Small intestine (tissue), 7 donors: ENCODE results near the gene PEX14. TPM values are rescaled to one million over a fixed set of nuclear protein-coding genes. Genes with fewer than 3 reads are reported as not detected.

Experiments used
- DNase-seq, 2 donors: peaks; one replicate each; pipeline versions ENCODE4 v3.0.0 to v3.0.0-alpha.2; 2013
- FAIRE-seq: peaks from 2 replicates; lab custom pipeline; 2012; peaks lifted over from hg19 to GRCh38; lab: Jason Lieb, UNC
- H3K27ac ChIP-seq, 3 donors: one replicate each; pipeline ENCODE4 v1.5.1; 2013; ENCODE audit warnings: low read length in 2 of 3, mild to moderate bottlenecking in 2 of 3, control low read depth in 1 of 3, inconsistent platforms in 1 of 3, low read depth in 1 of 3, moderate library complexity in 1 of 3
- H3K27me3 ChIP-seq, 3 donors: one replicate each; pipeline ENCODE4 v1.6.1; 2013; ENCODE audit warnings: low read length in 3 of 3, inconsistent platforms in 1 of 3; ENCODE audit not compliant: control insufficient read depth in 3 of 3, insufficient read depth in 3 of 3
- H3K36me3 ChIP-seq, 3 donors: one replicate each; pipeline ENCODE4 v1.6.1; 2013; ENCODE audit warnings: low read length in 3 of 3, inconsistent platforms in 1 of 3, low read depth in 1 of 3, mild to moderate bottlenecking in 1 of 3, moderate library complexity in 1 of 3; ENCODE audit not compliant: control insufficient read depth in 3 of 3, insufficient read depth in 2 of 3
- H3K4me1 ChIP-seq, 3 donors: one replicate each; pipeline ENCODE4 v1.6.1; 2013; ENCODE audit warnings: low read length in 2 of 3, inconsistent platforms in 1 of 3, low read depth in 1 of 3, mild to moderate bottlenecking in 1 of 3, moderate library complexity in 1 of 3; ENCODE audit not compliant: control insufficient read depth in 3 of 3, insufficient read depth in 2 of 3
- H3K4me3 ChIP-seq, 3 donors: one replicate each; pipeline ENCODE4 v1.5.1; 2013; ENCODE audit warnings: low read length in 3 of 3, control low read depth in 1 of 3, inconsistent platforms in 1 of 3, low read depth in 1 of 3, mild to moderate bottlenecking in 1 of 3, moderate library complexity in 1 of 3
- H3K9me3 ChIP-seq, 2 donors: one replicate each; pipeline ENCODE4 v1.6.1; 2013; ENCODE audit warnings: low read depth in 1 of 2, low read length in 1 of 2; ENCODE audit not compliant: control insufficient read depth in 2 of 2, insufficient read depth in 1 of 2
- WGBS, 3 donors: extraction: QIAGEN DNeasy Blood & Tissue Kit; methylation state at CpG; one replicate each; pipeline ENCODE4 v1.1.7; 2013; 5-methylcytosine and 5-hydroxymethylcytosine counted together
- polyA plus RNA-seq, 4 donors: library from polyadenylated mRNA; stranded (reverse) in 3 of 4; unstranded in 1 of 4; fragments of 200-250 nt in 3 of 4; fragments of 120-200 nt in 1 of 4; gene quantifications; one replicate each; pipeline versions ENCODE4 v1.2.1 to v1.2.3, GENCODE V29; 2013
- donor health status: healthy with polysubstance abuse.
- donor health status: control.
- donor health status: control.
- donor health status: Bipolar disorder and iron deficiency.
- donor health status: healthy.

PEX14 gene
- polyA plus RNA-seq, 4 donors = 15.9 to 26.9 (median 24.7) TPM

DNA sequence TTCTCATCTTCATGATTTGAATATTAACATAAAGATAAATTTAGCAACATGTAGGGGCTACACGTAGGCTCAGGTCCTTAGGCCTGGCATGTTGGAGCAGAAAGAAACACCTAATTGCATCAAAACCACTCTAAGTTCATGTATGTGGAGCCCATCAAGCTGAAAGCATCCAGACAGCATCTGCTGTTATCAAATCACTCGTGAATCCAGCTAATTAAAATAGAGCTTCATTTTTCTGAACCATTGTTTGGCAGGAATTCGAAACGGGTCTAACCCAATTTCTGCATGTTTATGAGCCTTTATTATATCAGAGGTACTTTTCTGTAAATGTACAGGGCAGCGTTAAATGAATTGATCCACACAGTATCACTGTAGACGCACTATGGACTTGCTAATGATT, 45.7 kb downstream of the PEX14 start:
- DNase-seq (no peak), FAIRE-seq (no peak)
- H3K4me1 ChIP-seq = peaks cover 0 to 7% (median 0%) of the 10 kb centered on the region in 3 donors
- 92 to 95% (median 94%) methylated on average over 6 of the region's 6 CpGs for WGBS, 3 donors
- H3K36me3 ChIP-seq = peaks cover 0 to 19% (median 0%) of the 10 kb centered on the region in 3 donors
- H3K4me3 ChIP-seq = no peak overlapping the region
- H3K27me3 ChIP-seq = no peaks in the 10 kb centered on the region
- no peaks in the 10 kb centered on the region for H3K9me3 ChIP-seq
- H3K27ac ChIP-seq = no peak overlapping the region

- no peak overlapping the region for H3K27ac ChIP-seq
These were observed 46.2 kb downstream of the PEX14 start for GRCh38 chr1:10520952-10521351.

GRCh38 chr1:10521537-10522157, 46.9 kb downstream of the PEX14 start:
- H3K27ac ChIP-seq = no peak overlapping the region
- H3K27me3 ChIP-seq = no peaks in the 10 kb centered on the region
- WGBS, 3 donors = 87 to 93% (median 91%) methylated on average over 8 of the region's 8 CpGs
- H3K9me3 ChIP-seq = no peaks in the 10 kb centered on the region
- H3K36me3 ChIP-seq = peaks cover 0 to 20% (median 0%) of the 10 kb centered on the region in 3 donors
- no peak overlapping the region for H3K4me3 ChIP-seq
- FAIRE-seq (no peak), DNase-seq (no peak)
- peaks cover 0 to 4% (median 0%) of the 10 kb centered on the region in 3 donors for H3K4me1 ChIP-seq

More at GRCh38 chr1:10520952-10521351, 46.2 kb downstream of the PEX14 start:
- Histone ChIP-seq H3K4me1 (peaks cover 0 to 7% (median 0%) of the 10 kb centered on the region in 3 donors), H3K36me3 (peaks cover 0 to 20% (median 0%) of the 10 kb centered on the region in 3 donors), H3K4me3 (no peak overlapping the region), H3K27me3 (no peaks in the 10 kb centered on the region), H3K9me3 (no peaks in the 10 kb centered on the region)
- FAIRE-seq (no peak), DNase-seq (no peak)
- WGBS, 3 donors = 92 to 100% (median 94%) methylated on average over 1 of the region's 1 CpG

- Histone ChIP-seq H3K36me3 (peaks cover 0 to 15% (median 0%) of the 10 kb centered on the region in 3 donors), H3K4me1 (peaks cover 0 to 3% (median 0%) of the 10 kb centered on the region in 3 donors), H3K27ac (no peak overlapping the region), H3K4me3 (no peak overlapping the region), H3K9me3 (no peaks in the 10 kb centered on the region), H3K27me3 (no peaks in the 10 kb centered on the region)
- no peak for FAIRE-seq
- DNase-seq = no peak
- 61 to 81% (median 79%) methylated on average over 3 of the region's 3 CpGs for WGBS, 3 donors
These were observed 47.6 kb downstream of the PEX14 start for GRCh38 chr1:10522322-10522860.

- Histone ChIP-seq H3K4me1 (peaks cover 0 to 8% (median 0%) of the 10 kb centered on the region in 3 donors), H3K4me3 (no peak overlapping the region), H3K9me3 (no peaks in the 10 kb centered on the region), H3K27ac (no peak overlapping the region), H3K36me3 (peaks cover 0 to 13% (median 0%) of the 10 kb centered on the region in 3 donors), H3K27me3 (no peaks in the 10 kb centered on the region)
- FAIRE-seq (no peak), DNase-seq (no peak)
- WGBS, 3 donors = 80 to 84% (median 82%) methylated on average over 5 of the region's 5 CpGs
These were observed 50.5 kb downstream of the PEX14 start for GRCh38 chr1:10525208-10525607.

GRCh38 chr1:10528066-10529014, 53.6 kb downstream of the PEX14 start:
- peak in 1 of 2 donors; percentile 38 for DNase-seq
- Histone ChIP-seq H3K36me3 (peaks cover 0 to 12% (median 0%) of the 10 kb centered on the region in 3 donors), H3K4me3 (no peak overlapping the region), H3K4me1 (peaks cover 0 to 14% (median 0%) of the 10 kb centered on the region in 3 donors), H3K27me3 (no peaks in the 10 kb centered on the region), H3K9me3 (no peaks in the 10 kb centered on the region), H3K27ac (no peak overlapping the region)
- 69 to 79% (median 74%) methylated on average over 13 of the region's 13 CpGs for WGBS, 3 donors
- no peak for FAIRE-seq

- Histone ChIP-seq H3K27ac (no peak overlapping the region), H3K36me3 (peaks cover 0 to 12% (median 0%) of the 10 kb centered on the region in 3 donors), H3K4me3 (no peak overlapping the region), H3K4me1 (peaks cover 0 to 14% (median 0%) of the 10 kb centered on the region in 3 donors), H3K9me3 (no peaks in the 10 kb centered on the region), H3K27me3 (no peaks in the 10 kb centered on the region)
- WGBS, 3 donors = 84 to 87% (median 86%) methylated on average over 12 of the region's 12 CpGs
- FAIRE-seq = no peak
- no peak for DNase-seq
These were observed 54.3 kb downstream of the PEX14 start for GRCh38 chr1:10529091-10529490.

DNA sequence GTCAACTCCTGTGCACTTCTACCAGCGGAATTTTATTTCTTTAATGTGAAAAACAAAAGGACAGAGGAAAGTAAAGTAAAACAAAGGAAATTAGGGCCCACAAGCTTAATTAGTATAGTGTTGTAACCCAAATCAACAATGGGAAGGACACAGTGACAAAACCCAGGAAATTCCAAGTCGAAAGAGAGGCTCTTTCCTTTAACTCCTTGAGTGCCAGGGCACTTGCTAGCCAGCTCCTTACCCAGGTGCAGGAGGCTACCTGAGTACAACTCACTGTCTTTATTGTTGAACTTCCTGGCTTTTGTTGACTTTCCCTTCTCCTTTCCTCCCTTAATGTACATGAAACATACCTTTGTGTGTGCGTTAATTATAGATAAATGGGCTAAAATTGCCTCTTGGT, 55.0 kb downstream of the PEX14 start:
- Histone ChIP-seq H3K4me3 (no peak overlapping the region), H3K27me3 (no peaks in the 10 kb centered on the region), H3K36me3 (peaks cover 0 to 12% (median 0%) of the 10 kb centered on the region in 3 donors), H3K9me3 (no peaks in the 10 kb centered on the region), H3K4me1 (peaks cover 0 to 14% (median 0%) of the 10 kb centered on the region in 3 donors), H3K27ac (no peak overlapping the region)
- DNase-seq = no peak
- no peak for FAIRE-seq
- 63 to 72% (median 64%) methylated on average over 3 of the region's 3 CpGs for WGBS, 3 donors
